ENCODE results near the gene ADK. TPM values are rescaled to one million over a fixed set of nuclear protein-coding genes. Genes with fewer than 3 reads are reported as not detected.
"Not testable (repeated sequence)": the region's sequence is repeated elsewhere in the genome, so short reads cannot be mapped to it uniquely, and the experiment has no call there.

Gene ADK
- polyA plus RNA-seq, 1 donor from 2014 or later: 196 TPM

DNA sequence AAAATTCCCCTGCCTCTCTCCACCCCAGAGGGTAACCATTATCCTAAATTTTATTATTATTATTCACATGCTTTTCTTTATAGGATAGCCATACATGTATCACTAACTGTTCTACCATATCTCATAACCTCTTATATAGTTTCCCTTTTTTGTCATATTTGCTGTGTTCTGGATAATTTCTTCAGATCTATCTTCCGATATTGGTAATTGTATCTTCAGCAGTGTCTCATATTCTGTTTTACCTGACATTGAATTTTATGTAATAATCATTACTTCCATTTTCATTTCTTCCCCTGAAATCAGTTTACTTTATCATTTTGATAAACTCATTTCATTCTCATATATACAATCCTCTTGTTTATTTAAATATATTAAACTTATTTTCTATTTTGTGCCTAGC is 273.5 kb downstream of the ADK start:
- peak overlapping the region in 1 of 3 donors; percentile 91 for H3K27ac Mint-ChIP-seq
- H3K27me3 Mint-ChIP-seq: no peaks in the 10 kb centered on the region
- H3K4me3 Mint-ChIP-seq: no peak overlapping the region
- peaks cover 24% of the 10 kb centered on the region for H3K36me3 Mint-ChIP-seq
- peaks cover 0 to 3% (median 0%) of the 10 kb centered on the region in 3 donors for H3K9me3 Mint-ChIP-seq
- peaks cover 7 to 8% (median 7%) of the 10 kb centered on the region in 3 donors for H3K4me1 Mint-ChIP-seq

DNA sequence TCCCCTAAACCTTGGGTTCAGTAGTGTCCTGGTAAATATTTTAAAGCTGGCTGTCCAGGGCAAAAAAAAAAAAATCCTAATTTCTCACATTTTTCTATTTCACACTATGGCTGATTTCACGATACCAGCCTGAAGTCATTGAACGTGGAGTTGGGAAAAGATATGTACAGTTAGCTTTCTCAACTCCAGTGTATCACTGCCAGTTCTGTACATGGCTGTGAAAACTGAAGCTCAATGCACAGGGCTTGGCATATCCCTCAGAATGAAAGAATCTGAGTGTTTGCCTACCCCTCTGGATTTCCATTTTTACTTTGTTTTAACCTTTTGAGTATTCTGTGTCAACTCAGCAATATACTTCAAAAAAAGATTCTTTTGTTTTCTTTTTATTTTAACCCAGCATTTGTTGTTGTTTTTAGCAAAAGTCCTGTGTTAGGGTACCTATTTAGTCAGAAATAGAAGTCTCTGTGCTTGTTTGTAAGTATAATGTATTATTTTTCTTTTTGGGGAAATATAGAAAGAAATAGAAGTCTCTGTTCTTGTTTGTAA is 274.5 kb downstream of the ADK start:
- H3K36me3 Mint-ChIP-seq: peaks cover 24% of the 10 kb centered on the region
- H3K9me3 Mint-ChIP-seq: peaks cover 0 to 3% (median 0%) of the 10 kb centered on the region in 3 donors
- H3K4me1 Mint-ChIP-seq: peaks cover 0 to 2% (median 0%) of the 10 kb centered on the region in 3 donors
- H3K27ac Mint-ChIP-seq: no peak overlapping the region
- H3K27me3 Mint-ChIP-seq: no peaks in the 10 kb centered on the region
- no peak overlapping the region for H3K4me3 Mint-ChIP-seq

DNA sequence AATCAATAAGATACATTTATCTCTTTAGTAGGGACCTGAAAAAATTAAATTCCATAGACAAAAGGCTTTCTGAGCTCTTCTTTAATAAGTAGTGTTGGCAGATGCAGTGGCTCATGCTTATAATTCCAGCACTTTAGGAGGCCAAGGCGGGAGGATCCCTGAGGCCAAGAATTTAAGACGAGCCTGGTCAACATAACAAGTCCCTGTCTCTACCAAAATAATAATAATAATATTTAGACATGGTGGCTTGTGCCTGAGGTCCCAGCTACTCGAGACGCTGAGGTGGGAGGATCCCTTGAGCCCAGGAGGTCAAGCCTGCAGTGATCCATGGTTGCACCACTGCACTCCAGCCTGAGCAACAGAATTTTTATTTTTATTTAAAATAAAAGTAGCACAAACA is 280.8 kb downstream of the ADK start:
- no peaks in the 10 kb centered on the region for H3K9me3 Mint-ChIP-seq
- no peak overlapping the region for H3K4me3 Mint-ChIP-seq
- no peaks in the 10 kb centered on the region for H3K4me1 Mint-ChIP-seq
- H3K27ac Mint-ChIP-seq: no peak overlapping the region
- peaks cover 19% of the 10 kb centered on the region for H3K36me3 Mint-ChIP-seq
- H3K27me3 Mint-ChIP-seq: no peaks in the 10 kb centered on the region

DNA sequence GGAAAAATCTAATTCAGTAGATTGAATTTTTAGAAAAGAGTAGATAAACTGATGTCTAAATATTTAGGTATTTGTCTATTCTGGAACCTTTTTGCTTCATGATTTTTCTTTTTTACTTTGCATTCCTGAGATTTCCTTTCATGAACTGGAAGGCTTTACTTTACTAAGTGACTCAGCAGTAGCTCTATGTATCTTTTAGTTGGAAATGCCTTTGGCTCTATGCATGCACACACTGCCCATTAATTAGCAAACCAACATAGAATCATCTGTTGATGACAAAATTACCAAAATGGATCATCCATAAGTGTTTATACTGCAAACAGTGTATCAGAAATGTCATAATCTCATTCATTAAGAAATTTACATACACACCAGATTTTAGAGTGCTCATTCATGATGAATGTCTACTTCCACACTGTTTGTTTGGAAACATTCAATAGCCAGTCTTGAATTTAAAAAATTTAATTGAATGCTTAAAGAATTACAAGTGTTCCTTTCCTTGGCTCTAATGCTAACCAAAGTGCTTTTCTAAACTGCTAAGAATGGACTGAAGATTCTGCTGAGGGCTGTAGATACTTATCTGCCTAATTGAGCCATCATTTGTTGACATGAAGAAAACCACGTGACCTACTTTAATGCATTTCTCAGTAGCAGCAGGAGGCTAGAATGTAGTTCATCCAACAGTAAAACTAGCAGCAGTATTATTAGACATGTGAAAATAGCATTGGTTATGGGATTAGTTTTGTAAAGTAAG is 282.0 kb downstream of the ADK start:
- H3K27me3 Mint-ChIP-seq: no peaks in the 10 kb centered on the region
- no peak overlapping the region for H3K4me3 Mint-ChIP-seq
- H3K36me3 Mint-ChIP-seq: peaks cover 24% of the 10 kb centered on the region
- no peaks in the 10 kb centered on the region for H3K4me1 Mint-ChIP-seq
- no peaks in the 10 kb centered on the region for H3K9me3 Mint-ChIP-seq
- no peak overlapping the region for H3K27ac Mint-ChIP-seq

DNA sequence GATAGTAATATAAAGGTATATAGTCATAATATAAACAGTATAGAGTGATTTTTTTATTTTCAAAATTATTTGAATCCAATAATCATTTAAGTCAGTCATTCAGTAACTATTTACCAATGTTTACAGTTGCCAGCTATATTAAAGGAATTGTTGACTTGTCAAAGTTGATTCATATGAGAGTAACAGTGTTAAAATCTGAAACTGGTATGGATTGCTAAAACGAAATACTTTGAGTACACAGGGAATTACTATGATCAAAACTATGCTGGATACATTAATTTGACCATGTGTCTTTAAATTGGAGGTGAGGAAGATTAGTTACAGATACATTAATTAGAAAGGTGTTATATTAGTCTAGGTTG is 282.6 kb downstream of the ADK start:
- Mint-ChIP-seq H3K4me3 (no peak overlapping the region), H3K9me3 (no peaks in the 10 kb centered on the region), H3K4me1 (no peaks in the 10 kb centered on the region), H3K27me3 (no peaks in the 10 kb centered on the region), H3K36me3 (peaks cover 24% of the 10 kb centered on the region), H3K27ac (no peak overlapping the region)

DNA sequence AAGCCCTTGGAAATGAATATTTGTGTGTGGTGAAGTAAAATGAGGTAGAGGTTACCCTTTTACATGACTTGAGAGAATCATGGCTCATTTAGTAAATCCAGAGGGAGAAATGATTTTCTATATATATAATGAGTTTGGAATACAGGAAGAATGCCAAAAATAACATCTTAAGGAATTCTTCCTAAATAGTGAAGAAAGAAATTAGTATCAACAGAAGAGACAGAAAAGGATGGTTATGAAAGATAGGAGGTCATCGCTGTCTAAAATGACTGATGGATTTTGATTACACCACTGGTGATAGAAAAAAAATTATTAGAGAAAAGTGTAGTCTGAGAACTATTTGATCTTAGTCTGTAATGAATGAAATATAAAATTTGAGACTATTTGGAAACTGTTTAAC is 283.0 kb downstream of the ADK start:
- H3K9me3 Mint-ChIP-seq: no peaks in the 10 kb centered on the region
- H3K4me1 Mint-ChIP-seq: no peaks in the 10 kb centered on the region
- H3K36me3 Mint-ChIP-seq: peaks cover 21% of the 10 kb centered on the region
- no peaks in the 10 kb centered on the region for H3K27me3 Mint-ChIP-seq
- H3K27ac Mint-ChIP-seq: no peak overlapping the region
- H3K4me3 Mint-ChIP-seq: no peak overlapping the region

DNA sequence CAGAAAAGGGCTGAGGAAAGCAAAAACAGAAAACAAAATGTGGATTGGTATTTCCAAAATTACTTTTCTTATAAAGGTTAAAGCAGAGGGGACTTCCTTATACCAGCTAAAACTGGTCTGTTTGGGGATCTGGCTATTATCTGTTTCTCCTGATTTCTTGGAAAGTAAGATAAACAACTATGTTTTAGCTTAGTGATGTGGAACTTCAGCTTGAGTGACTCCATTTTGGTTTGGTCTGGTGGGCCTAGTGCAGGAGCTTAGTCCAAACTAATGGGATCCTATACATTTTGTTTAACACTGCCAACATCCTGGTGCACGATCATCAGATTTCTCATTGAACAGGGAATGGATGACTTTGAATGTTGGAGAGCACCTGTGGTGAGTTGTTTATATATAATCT is 283.5 kb downstream of the ADK start:
- no peaks in the 10 kb centered on the region for H3K4me1 Mint-ChIP-seq
- no peak overlapping the region for H3K4me3 Mint-ChIP-seq
- H3K27ac Mint-ChIP-seq: no peak overlapping the region
- no peaks in the 10 kb centered on the region for H3K9me3 Mint-ChIP-seq
- peaks cover 16% of the 10 kb centered on the region for H3K36me3 Mint-ChIP-seq
- H3K27me3 Mint-ChIP-seq: no peaks in the 10 kb centered on the region

DNA sequence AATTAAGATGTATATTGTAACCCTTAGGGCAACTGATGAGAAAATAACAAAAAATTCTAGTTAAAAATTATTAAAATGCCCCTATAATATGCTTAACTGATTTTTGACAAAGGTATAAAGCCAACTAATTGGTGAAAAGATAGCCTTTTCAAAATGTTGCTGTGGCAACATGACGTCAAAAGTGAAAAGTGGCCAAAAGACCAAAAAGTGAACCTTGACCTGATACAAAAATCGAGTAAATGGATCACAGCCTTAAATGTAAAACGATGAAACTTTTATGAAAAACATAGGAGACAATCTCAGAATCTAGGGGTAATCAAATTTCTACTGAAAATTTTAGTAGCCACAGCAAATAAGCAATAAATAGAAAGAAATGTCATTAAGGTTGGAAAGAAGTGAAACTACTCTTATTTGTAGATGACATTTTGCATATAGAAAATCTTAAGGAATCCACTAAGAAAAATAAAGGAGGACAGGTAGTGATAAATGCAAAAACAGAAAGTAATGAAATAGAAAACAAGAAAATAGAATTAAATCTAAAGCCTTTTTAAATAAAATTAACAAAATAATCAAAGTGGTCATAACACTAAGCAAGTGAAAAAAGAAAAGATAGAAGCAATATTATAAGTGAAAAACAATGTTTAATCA is 285.6 kb downstream of the ADK start:
- Mint-ChIP-seq H3K9me3 (no peaks in the 10 kb centered on the region), H3K4me1 (no peaks in the 10 kb centered on the region), H3K27me3 (no peaks in the 10 kb centered on the region), H3K36me3 (peaks cover 11% of the 10 kb centered on the region), H3K27ac (no peak overlapping the region), H3K4me3 (no peak overlapping the region)

DNA sequence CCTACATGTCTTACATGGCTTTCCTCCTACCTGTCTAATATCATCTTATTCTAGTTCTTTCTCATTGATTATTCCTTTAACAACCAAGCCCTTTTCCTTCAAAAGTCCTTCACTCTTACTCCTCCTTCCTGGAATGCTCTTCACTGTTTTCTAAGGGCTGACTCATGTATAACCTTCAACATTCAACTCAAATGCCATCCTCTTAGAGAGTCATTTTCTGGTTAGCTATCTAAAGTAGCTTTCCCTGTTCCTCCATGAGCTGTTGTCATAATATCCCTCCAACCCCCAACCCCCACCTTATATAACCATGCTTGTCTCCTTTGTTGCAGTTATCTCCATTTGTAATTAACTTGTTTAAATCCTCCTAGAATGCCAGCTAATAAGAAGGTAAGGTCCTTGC is 286.8 kb downstream of the ADK start:
- Mint-ChIP-seq H3K36me3 (peaks cover 10% of the 10 kb centered on the region), H3K27me3 (no peaks in the 10 kb centered on the region), H3K4me3 (no peak overlapping the region), H3K27ac (no peak overlapping the region), H3K4me1 (peaks cover 0 to 3% (median 3%) of the 10 kb centered on the region in 3 donors), H3K9me3 (no peaks in the 10 kb centered on the region)

DNA sequence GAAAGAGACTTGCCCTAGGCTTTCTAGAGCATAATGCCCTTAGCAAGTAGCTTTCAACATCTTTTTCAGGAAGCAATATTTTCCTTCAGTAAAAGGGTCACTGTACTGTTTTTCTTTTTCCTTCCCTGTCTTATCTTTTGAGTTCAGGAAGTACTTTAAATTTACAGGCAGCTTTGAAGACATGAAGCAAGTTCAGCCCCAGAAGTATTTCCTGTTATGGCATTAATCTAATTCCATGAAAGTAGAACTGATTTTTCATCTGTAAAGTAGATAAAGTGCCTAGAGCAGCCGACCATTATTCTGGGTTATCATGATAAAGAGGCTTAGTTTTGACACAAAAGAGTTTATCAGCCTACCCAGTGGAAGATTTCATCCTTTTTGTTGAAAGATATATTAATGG is 288.2 kb downstream of the ADK start:
- Mint-ChIP-seq H3K27ac (no peak overlapping the region), H3K4me3 (no peak overlapping the region), H3K27me3 (no peaks in the 10 kb centered on the region), H3K9me3 (no peaks in the 10 kb centered on the region), H3K36me3 (peaks cover 10% of the 10 kb centered on the region), H3K4me1 (peaks cover 0 to 5% (median 3%) of the 10 kb centered on the region in 3 donors)

DNA sequence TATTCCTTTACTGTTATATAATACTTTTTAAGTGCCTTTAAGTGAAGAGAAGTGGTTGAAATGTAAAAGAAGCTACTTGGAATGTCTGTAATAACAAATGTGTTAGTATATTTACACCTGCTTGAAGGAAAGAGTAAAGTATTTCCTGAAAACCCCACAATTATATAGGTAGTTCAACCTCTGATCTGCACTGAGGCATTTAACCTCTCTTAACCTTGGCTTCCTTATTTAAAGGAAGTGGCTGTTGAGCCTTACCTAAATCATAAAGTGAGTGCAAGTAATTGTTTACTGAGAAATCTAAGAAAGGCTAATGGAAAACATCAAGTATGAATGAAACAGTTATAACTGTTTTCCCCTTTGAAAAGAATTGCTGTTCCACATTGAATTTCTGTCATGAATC is 294.5 kb downstream of the ADK start:
- Mint-ChIP-seq H3K27me3 (no peaks in the 10 kb centered on the region), H3K9me3 (no peaks in the 10 kb centered on the region), H3K27ac (no peak overlapping the region), H3K4me1 (peaks cover 2 to 18% (median 7%) of the 10 kb centered on the region in 3 donors), H3K4me3 (no peak overlapping the region), H3K36me3 (peaks cover 4% of the 10 kb centered on the region)

DNA sequence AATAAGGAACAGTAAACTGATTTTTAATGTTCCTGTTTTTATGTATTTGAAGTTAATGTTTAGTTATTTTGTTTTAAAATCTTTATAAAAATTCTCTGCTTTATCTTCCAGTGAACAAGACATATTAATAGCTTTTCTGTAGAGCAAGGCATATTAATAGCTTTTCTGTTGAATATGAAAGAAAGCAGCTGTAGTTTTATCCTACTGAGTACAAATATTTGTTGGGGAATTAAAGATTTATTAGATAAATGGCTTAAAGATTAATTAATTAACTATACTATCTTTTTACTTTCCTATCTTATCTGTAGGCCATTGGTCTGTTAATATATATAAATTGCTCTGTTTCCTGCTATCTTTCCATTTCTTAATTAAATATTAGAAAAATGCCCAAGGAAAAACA is 299.6 kb downstream of the ADK start:
- H3K4me3 Mint-ChIP-seq: no peak overlapping the region
- H3K36me3 Mint-ChIP-seq: peaks cover 14% of the 10 kb centered on the region

DNA sequence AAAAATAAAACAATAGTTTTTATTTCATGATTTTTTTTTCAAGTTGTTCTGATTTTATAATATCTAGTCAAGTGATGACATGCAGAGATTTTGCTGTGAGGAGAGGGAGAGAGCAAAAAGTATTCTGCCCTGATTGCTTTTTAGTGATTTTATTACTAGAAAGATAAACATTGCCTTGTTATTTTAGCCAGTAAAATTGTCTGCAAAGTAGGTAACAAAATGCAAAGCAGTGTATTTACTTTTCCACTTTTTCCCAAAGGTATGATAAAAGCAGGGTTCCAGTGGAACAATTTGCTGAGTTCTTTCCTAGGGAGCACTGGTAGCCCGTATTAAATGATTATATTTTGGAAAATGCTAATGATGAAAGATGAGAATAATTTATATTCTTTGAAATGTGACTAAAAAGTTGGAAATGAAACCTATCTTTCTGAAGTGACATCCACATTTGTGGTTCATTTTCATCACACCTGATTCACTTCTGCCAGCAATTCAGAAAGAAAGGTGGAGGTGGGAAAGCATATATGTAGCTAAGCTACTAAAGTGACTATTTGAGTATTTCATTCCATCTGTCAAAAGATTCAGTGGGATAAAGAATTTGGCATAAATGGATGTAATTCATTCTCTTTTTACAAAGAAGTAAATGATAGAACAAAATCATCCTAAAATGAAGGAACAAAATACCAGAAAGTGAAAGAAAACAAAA is 300.3 kb downstream of the ADK start:
- Mint-ChIP-seq H3K27ac (no peak overlapping the region), H3K4me1 (peaks cover 0 to 6% (median 1%) of the 10 kb centered on the region in 3 donors), H3K27me3 (no peaks in the 10 kb centered on the region), H3K36me3 (peaks cover 19% of the 10 kb centered on the region), H3K9me3 (peaks cover 0 to 9% (median 0%) of the 10 kb centered on the region in 3 donors), H3K4me3 (no peak overlapping the region)

More for the DNA sequence above, 299.6 kb downstream of the ADK start:
- Mint-ChIP-seq H3K9me3 (peaks cover 0 to 4% (median 0%) of the 10 kb centered on the region in 3 donors), H3K27ac (no peak overlapping the region), H3K4me1 (peaks cover 0 to 6% (median 2%) of the 10 kb centered on the region in 3 donors), H3K27me3 (no peaks in the 10 kb centered on the region)

DNA sequence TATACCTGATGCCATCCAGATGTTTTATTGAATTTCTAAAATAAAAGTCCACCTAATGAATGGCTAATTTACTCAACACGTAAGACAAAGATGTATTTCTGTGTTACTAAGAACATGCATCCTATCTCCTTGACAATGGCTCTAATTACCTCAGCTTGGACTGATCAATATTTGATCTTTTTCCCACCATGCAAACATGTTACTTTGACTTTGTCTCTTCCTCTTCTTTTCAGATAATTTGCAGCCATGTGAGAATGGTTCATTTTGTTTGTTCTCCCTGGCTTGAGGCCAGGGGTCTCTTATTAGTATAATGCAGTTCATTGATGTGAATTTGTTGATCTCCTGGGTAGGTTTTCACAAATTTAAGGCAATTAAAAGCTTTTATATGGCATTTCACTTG is 302.1 kb downstream of the ADK start:
- Mint-ChIP-seq H3K27me3 (no peaks in the 10 kb centered on the region), H3K9me3 (peaks cover 0 to 16% (median 0%) of the 10 kb centered on the region in 3 donors), H3K36me3 (peaks cover 25% of the 10 kb centered on the region), H3K27ac (no peak overlapping the region), H3K4me3 (no peak overlapping the region), H3K4me1 (peaks cover 0 to 6% (median 1%) of the 10 kb centered on the region in 3 donors)

DNA sequence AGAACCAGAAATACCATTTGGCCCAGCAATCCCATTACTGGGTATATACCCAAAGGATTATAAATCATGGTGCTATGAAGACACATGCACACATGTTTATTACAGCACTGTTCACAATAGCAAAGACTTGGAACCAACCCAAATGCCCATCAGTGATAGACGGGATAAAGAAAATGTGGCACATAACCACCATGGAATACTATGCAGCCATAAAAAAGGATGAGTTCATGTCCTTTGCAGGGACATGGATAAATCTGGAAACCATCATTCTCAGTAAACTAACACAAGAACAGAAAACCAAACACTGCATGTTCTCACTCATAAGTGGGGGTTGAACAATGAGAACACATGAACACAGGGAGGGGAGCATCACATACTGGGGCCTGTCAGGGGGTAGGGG is 306.5 kb downstream of the ADK start:
- Mint-ChIP-seq H3K36me3 (peaks cover 22% of the 10 kb centered on the region), H3K9me3 (peaks cover 0 to 16% (median 0%) of the 10 kb centered on the region in 3 donors)
- H3K27me3 Mint-ChIP-seq, H3K4me1 Mint-ChIP-seq, H3K27ac Mint-ChIP-seq, H3K4me3 Mint-ChIP-seq: not testable (repeated sequence)

All from IgD-negative memory B cell (primary cell).